A549 (cell line): ENCODE measurements around the gene PCSK6. TPM values are rescaled to one million over a fixed set of nuclear protein-coding genes. Genes with fewer than 3 reads are reported as not detected.

Source experiments
- ATAC-seq, 2 experiments: fragments of 200-7000 bp in 1 of 2; fragments of >200 bp in 1 of 2; cut with Nextera tagmentation in 1 of 2; cut with Tn5 transposase in 1 of 2; 3 replicates each; pipeline versions ENCODE4 v1.8.0 to v1.9.1; 2018 to 2020; ENCODE audit warnings: mild to moderate bottlenecking in 1 of 2, moderate library complexity in 1 of 2
- CTCF ChIA-PET: fragments of 300-600 bp; sonication (Branson Sonifier 250); formaldehyde crosslinking; extraction: SDS; loops from one replicate; lab custom pipeline; 2021; ENCODE audit warnings: antibody characterized with exemption, inconsistent platforms; lab: Yijun Ruan, JAX
- POLR2A ChIA-PET: fragments of 350-600 bp; formaldehyde crosslinking; extraction: SDS; loops from one replicate; lab custom pipeline; 2021; ENCODE audit warnings: antibody characterized with exemption, inconsistent platforms; lab: Yijun Ruan, JAX
- DNase-seq, 2 experiments: peaks; one replicate each; pipeline versions ENCODE4 v3.0.0 to v3.0.0-alpha.2; 2011 to 2016; ENCODE audit warnings: low read depth in 1 of 2, low spot score in 1 of 2
- FAIRE-seq: peaks from 2 replicates; lab custom pipeline; 2011; peaks lifted over from hg19 to GRCh38; lab: Jason Lieb, UNC
- H3K27ac ChIP-seq, 2 experiments: fragments of >200 bp; sonication (Bioruptor Twin); formaldehyde crosslinking; 3 replicates each; pipeline ENCODE4 v1.5.1; 2016 to 2017
- H3K4me1 ChIP-seq: fragments of >200 bp; sonication (Bioruptor Twin); formaldehyde crosslinking; 3 replicates; pipeline ENCODE4 v1.6.1; 2016
- H3K4me2 ChIP-seq: fragments of >200 bp; sonication (Bioruptor Twin); formaldehyde crosslinking; 3 replicates; pipeline ENCODE4 v1.6.1; 2016
- H3K4me3 ChIP-seq: fragments of >200 bp; sonication (Bioruptor Twin); formaldehyde crosslinking; 3 replicates; pipeline ENCODE4 v1.5.1; 2016
- H3K9me3 ChIP-seq: fragments of >200 bp; sonication (Bioruptor Twin); formaldehyde crosslinking; 3 replicates; pipeline ENCODE4 v1.6.1; 2016
- BHLHE40 ChIP-seq: IDR thresholded peaks from 2 replicates; pipeline ENCODE4 v1.6.1; 2012; ENCODE audit warnings: low read depth, low read length, inconsistent platforms
- CBX8 ChIP-seq: fragments of 200-600 bp; sonication (generic); IDR thresholded peaks from 2 replicates; pipeline ENCODE4 v1.6.1; 2016
- EHMT2 ChIP-seq: fragments of 200-600 bp; sonication (generic); IDR thresholded peaks from 2 replicates; pipeline ENCODE4 v1.6.1; 2016; ENCODE audit warnings: antibody characterized with exemption, low read depth, mild to moderate bottlenecking, moderate library complexity
- FOSB ChIP-seq: fragments of 250-450 bp; sonication (Bioruptor Pico); IDR thresholded peaks from 2 replicates; pipeline ENCODE4 v1.5.0; 2020; ENCODE audit warnings: mild to moderate bottlenecking, moderate library complexity
- FOXS1 ChIP-seq: fragments of 250-450 bp; sonication (Bioruptor Pico); IDR thresholded peaks from 2 replicates; pipeline ENCODE4 v1.5.0; 2020; ENCODE audit warnings: mild to moderate bottlenecking, moderate library complexity
- GATA3 ChIP-seq: IDR thresholded peaks from 2 replicates; pipeline ENCODE4 v1.6.1; 2012; ENCODE audit warnings: borderline replicate concordance
- HOXB13 ChIP-seq: fragments of 250-450 bp; sonication (Bioruptor Pico); IDR thresholded peaks from 2 replicates; pipeline ENCODE4 v1.5.0; 2020; ENCODE audit warnings: low read depth, mild to moderate bottlenecking, moderate library complexity
- JUNB ChIP-seq: fragments of >200 bp; sonication (Bioruptor Twin); formaldehyde crosslinking; IDR thresholded peaks from 2 replicates; pipeline ENCODE4 v1.6.1; 2016
- KDM1A ChIP-seq: fragments of 200-600 bp; sonication (generic); IDR thresholded peaks from 2 replicates; pipeline ENCODE4 v1.6.1; 2016; ENCODE audit warnings: low read depth, mild to moderate bottlenecking
- KDM5A ChIP-seq: fragments of 200-600 bp; sonication (generic); IDR thresholded peaks from 2 replicates; pipeline ENCODE4 v1.6.1; 2016; ENCODE audit warnings: antibody characterized with exemption, mild to moderate bottlenecking
- MAZ ChIP-seq: fragments of 150-350 bp; IDR thresholded peaks from 2 replicates; pipeline ENCODE4 v1.6.1; 2014; ENCODE audit warnings: antibody characterized with exemption, low read depth, low read length, borderline replicate concordance
- POLR2A ChIP-seq: IDR thresholded peaks from 2 replicates; pipeline ENCODE4 v1.6.1; 2012; ENCODE audit warnings: mild to moderate bottlenecking, low read length
- POLR2AphosphoS2 ChIP-seq: conservative IDR thresholded peaks from 2 replicates; pipeline ENCODE4 v1.6.1; 2012; ENCODE audit warnings: low read length, improper control_type of control experiment, inconsistent platforms
- RARB ChIP-seq: fragments of 250-450 bp; sonication (Bioruptor Pico); IDR thresholded peaks from 2 replicates; pipeline ENCODE4 v1.8.0; 2021; ENCODE audit warnings: mild to moderate bottlenecking, moderate library complexity
- TFCP2L1 ChIP-seq: fragments of 250-450 bp; sonication (Bioruptor Pico); IDR thresholded peaks from 2 replicates; pipeline ENCODE4 v1.5.0; 2021; ENCODE audit warnings: mild to moderate bottlenecking
- TP53 ChIP-seq: fragments of 250-450 bp; sonication (Bioruptor Pico); IDR thresholded peaks from 2 replicates; pipeline ENCODE4 v1.5.0; 2021; ENCODE audit warnings: mild to moderate bottlenecking, moderate library complexity
- ZSCAN20 ChIP-seq: fragments of 250-450 bp; sonication (Bioruptor Pico); IDR thresholded peaks from 2 replicates; pipeline ENCODE4 v1.8.0; 2022; ENCODE audit warnings: mild to moderate bottlenecking, moderate library complexity
- WGBS: methylation state at CpG from one replicate; pipeline ENCODE4 v1.1.6; 2017; ENCODE audit errors: missing lambda C conversion rate; 5-methylcytosine and 5-hydroxymethylcytosine counted together
- polyA plus RNA-seq, 4 experiments: library from polyadenylated mRNA; depleted of rRNA in 3 of 4; stranded (reverse); fragments of >200 nt; fragmentation: RNase III in 1 of 4; extraction: RNeasy Plus Mini Kit Qiagen cat#74134 plus additional on column Dnase treatment in 1 of 4; gene quantifications; 2 replicates in 3 of 4; 3 replicates in 1 of 4; pipeline ENCODE4 v1.2.3, GENCODE V29; 2011 to 2017
- TF ChIP-seq, protein P1 (sequence below): fragments of >200 bp; sonication (Bioruptor Twin); formaldehyde crosslinking; IDR thresholded peaks from 2 replicates; pipeline ENCODE4 v1.6.1; 2016
- TF ChIP-seq, protein P2 (sequence below): fragments of 150-350 bp; IDR thresholded peaks from 2 replicates; pipeline ENCODE4 v1.6.1; 2014; ENCODE audit warnings: low read depth, mild to moderate bottlenecking, low read length
- TF ChIP-seq, protein P3 (sequence below): fragments of >200 bp; sonication (Bioruptor Twin); formaldehyde crosslinking; IDR thresholded peaks from 3 replicates; pipeline ENCODE4 v1.6.1; 2016
- TF ChIP-seq, protein P4 (sequence below): fragments of >200 bp; sonication (Bioruptor Twin); formaldehyde crosslinking; IDR thresholded peaks from 3 replicates; pipeline ENCODE4 v1.5.1; 2016
- TF ChIP-seq, protein P5 (sequence below): fragments of 200-600 bp; sonication (generic); IDR thresholded peaks from 2 replicates; pipeline ENCODE4 v1.6.1; 2016; ENCODE audit warnings: antibody characterized with exemption, mild to moderate bottlenecking, moderate library complexity

PCSK6 gene
- polyA plus RNA-seq, 2 of the 4 experiments (the other 2 are of a cell fraction), result 10.0 to 15.2 TPM

GRCh38 chr15:101384276-101384675 is 105.2 kb downstream of the PCSK6 start:
- ChIA-PET POLR2A (no interaction called here), CTCF (interaction anchor here (0.8 kb wide), 1 partner anchor 13 kb away, joined by 4 read pairs; no protein-coding TSS in a partner anchor)
- ATAC-seq (no peak), DNase-seq (no peak), FAIRE-seq (no peak)
- H3K4me2 ChIP-seq, result no peak overlapping the region
- TF ChIP-seq HOXB13 (CRISPR knock-in tag) (no peak), RARB (no peak), KDM5A (no peak), TP53 (CRISPR knock-in tag) (no peak), GATA3 (no peak), ZSCAN20 (no peak), POLR2A (no peak), CBX8 (no peak)
- TF ChIP-seq, protein P1, sequence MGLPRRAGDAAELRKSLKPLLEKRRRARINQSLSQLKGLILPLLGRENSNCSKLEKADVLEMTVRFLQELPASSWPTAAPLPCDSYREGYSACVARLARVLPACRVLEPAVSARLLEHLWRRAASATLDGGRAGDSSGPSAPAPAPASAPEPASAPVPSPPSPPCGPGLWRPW, result no peak
- TF ChIP-seq, protein P2, sequence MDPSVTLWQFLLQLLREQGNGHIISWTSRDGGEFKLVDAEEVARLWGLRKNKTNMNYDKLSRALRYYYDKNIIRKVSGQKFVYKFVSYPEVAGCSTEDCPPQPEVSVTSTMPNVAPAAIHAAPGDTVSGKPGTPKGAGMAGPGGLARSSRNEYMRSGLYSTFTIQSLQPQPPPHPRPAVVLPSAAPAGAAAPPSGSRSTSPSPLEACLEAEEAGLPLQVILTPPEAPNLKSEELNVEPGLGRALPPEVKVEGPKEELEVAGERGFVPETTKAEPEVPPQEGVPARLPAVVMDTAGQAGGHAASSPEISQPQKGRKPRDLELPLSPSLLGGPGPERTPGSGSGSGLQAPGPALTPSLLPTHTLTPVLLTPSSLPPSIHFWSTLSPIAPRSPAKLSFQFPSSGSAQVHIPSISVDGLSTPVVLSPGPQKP, result no peak
- no peaks in the 10 kb centered on the region for H3K9me3 ChIP-seq
- WGBS, result 74% methylated on average over 14 of the region's 14 CpGs
- no peak overlapping the region for H3K27ac ChIP-seq
- H3K4me1 ChIP-seq, result no peaks in the 10 kb centered on the region
- no peak overlapping the region for H3K4me3 ChIP-seq

DNA sequence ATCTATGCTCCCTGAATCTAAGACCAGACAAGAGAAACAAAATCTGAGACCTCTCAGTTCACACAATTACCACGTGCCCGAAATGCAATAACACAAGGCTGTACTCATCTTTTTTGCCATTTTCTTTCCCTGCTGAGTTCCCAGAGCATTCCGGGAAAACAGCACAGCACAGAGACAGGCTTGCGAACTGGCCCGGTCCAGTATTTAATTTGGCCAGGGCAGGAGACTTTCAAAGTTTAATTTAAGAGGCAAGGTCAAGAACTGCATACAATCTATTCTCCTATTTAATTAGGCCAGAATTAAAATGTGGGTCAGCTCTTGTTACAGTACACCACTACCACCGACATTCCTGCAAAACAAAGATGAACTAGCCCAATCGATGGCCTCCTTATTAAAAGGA is 107.0 kb downstream of the PCSK6 start:
- ATAC-seq (no peak), FAIRE-seq (no peak), DNase-seq (no peak)
- WGBS, result 84% methylated on average over 7 of the region's 7 CpGs
- CTCF ChIA-PET, result interaction anchor here (0.7 to 1.2 kb wide), 3 partner anchors 8 to 545 kb away, joined by 3 to 4 read pairs (median 3); no protein-coding TSS in a partner anchor
- Histone ChIP-seq H3K27ac (no peak overlapping the region), H3K4me3 (no peak overlapping the region), H3K4me1 (no peaks in the 10 kb centered on the region), H3K4me2 (no peak overlapping the region), H3K9me3 (no peaks in the 10 kb centered on the region)
- TF ChIP-seq FOXS1 (CRISPR knock-in tag) (no peak), POLR2AphosphoS2 (no peak)
- TF ChIP-seq, protein P3, sequence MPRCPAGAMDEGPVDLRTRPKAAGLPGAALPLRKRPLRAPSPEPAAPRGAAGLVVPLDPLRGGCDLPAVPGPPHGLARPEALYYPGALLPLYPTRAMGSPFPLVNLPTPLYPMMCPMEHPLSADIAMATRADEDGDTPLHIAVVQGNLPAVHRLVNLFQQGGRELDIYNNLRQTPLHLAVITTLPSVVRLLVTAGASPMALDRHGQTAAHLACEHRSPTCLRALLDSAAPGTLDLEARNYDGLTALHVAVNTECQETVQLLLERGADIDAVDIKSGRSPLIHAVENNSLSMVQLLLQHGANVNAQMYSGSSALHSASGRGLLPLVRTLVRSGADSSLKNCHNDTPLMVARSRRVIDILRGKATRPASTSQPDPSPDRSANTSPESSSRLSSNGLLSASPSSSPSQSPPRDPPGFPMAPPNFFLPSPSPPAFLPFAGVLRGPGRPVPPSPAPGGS, result no peak
- POLR2A ChIA-PET, result no interaction called here

- WGBS, result 79% methylated on average over 14 of the region's 14 CpGs
- FAIRE-seq (no peak), DNase-seq (no peak), ATAC-seq (no peak)
- POLR2A ChIA-PET, result no interaction called here
- no peaks in the 10 kb centered on the region for H3K9me3 ChIP-seq
- H3K4me3 ChIP-seq, result no peak overlapping the region
- CTCF ChIA-PET, result interaction anchor here (0.8 to 1.2 kb wide), 2 partner anchors 9 to 17 kb away, joined by 3 to 4 read pairs; no protein-coding TSS in a partner anchor
- no peaks in the 10 kb centered on the region for H3K4me1 ChIP-seq
- no peak overlapping the region for H3K4me2 ChIP-seq
- no peak overlapping the region for H3K27ac ChIP-seq
- TF ChIP-seq, protein P1, result no peak
- TF ChIP-seq MAZ (no peak), RARB (no peak), HOXB13 (CRISPR knock-in tag) (no peak), EHMT2 (no peak), POLR2A (no peak), KDM1A (no peak), GATA3 (no peak), FOSB (CRISPR knock-in tag) (no peak), BHLHE40 (no peak), JUNB (no peak), TFCP2L1 (CRISPR knock-in tag) (no peak)
- TF ChIP-seq, protein P3, result no peak
- TF ChIP-seq, protein P4, sequence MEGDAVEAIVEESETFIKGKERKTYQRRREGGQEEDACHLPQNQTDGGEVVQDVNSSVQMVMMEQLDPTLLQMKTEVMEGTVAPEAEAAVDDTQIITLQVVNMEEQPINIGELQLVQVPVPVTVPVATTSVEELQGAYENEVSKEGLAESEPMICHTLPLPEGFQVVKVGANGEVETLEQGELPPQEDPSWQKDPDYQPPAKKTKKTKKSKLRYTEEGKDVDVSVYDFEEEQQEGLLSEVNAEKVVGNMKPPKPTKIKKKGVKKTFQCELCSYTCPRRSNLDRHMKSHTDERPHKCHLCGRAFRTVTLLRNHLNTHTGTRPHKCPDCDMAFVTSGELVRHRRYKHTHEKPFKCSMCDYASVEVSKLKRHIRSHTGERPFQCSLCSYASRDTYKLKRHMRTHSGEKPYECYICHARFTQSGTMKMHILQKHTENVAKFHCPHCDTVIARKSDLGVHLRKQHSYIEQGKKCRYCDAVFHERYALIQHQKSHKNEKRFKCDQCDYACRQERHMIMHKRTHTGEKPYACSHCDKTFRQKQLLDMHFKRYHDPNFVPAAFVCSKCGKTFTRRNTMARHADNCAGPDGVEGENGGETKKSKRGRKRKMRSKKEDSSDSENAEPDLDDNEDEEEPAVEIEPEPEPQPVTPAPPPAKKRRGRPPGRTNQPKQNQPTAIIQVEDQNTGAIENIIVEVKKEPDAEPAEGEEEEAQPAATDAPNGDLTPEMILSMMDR, result no peak
- TF ChIP-seq, protein P5, sequence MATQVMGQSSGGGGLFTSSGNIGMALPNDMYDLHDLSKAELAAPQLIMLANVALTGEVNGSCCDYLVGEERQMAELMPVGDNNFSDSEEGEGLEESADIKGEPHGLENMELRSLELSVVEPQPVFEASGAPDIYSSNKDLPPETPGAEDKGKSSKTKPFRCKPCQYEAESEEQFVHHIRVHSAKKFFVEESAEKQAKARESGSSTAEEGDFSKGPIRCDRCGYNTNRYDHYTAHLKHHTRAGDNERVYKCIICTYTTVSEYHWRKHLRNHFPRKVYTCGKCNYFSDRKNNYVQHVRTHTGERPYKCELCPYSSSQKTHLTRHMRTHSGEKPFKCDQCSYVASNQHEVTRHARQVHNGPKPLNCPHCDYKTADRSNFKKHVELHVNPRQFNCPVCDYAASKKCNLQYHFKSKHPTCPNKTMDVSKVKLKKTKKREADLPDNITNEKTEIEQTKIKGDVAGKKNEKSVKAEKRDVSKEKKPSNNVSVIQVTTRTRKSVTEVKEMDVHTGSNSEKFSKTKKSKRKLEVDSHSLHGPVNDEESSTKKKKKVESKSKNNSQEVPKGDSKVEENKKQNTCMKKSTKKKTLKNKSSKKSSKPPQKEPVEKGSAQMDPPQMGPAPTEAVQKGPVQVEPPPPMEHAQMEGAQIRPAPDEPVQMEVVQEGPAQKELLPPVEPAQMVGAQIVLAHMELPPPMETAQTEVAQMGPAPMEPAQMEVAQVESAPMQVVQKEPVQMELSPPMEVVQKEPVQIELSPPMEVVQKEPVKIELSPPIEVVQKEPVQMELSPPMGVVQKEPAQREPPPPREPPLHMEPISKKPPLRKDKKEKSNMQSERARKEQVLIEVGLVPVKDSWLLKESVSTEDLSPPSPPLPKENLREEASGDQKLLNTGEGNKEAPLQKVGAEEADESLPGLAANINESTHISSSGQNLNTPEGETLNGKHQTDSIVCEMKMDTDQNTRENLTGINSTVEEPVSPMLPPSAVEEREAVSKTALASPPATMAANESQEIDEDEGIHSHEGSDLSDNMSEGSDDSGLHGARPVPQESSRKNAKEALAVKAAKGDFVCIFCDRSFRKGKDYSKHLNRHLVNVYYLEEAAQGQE, result no peak
Observed at GRCh38 chr15:101381671-101382212, 107.8 kb downstream of the PCSK6 start.
